HK-2 (cell line): Measurements from ENCODE around the gene RPP25L.
A peak's percentile ranks its signal among the peaks of the same experiment; 100 is the strongest.

Experiments used
- DNase-seq: peaks from one replicate; pipeline ENCODE4 v3.0.0-alpha.2; 2018; ENCODE audit not compliant: unreplicated experiment

Gene RPP25L

GRCh38 chr9:34585946-34586669 is 25.8 kb downstream of the RPP25L start:
- DNase-seq = no peak

GRCh38 chr9:34584970-34585369 is 26.9 kb downstream of the RPP25L start:
- no peak for DNase-seq

- no peak for DNase-seq
Measured at GRCh38 chr9:34582787-34583186, 29.1 kb downstream of the RPP25L start.

- no peak for DNase-seq
Measured at GRCh38 chr9:34581318-34581717, 30.6 kb downstream of the RPP25L start.

- no peak for DNase-seq
Measured at GRCh38 chr9:34580358-34580757, 31.5 kb downstream of the RPP25L start.

- DNase-seq = no peak
Measured at GRCh38 chr9:34579808-34580163, 32.1 kb downstream of the RPP25L start.

- no peak for DNase-seq
Measured at GRCh38 chr9:34579104-34579807, 32.6 kb downstream of the RPP25L start.

- peak; percentile 42 for DNase-seq
Measured at GRCh38 chr9:34578241-34579103, 33.4 kb downstream of the RPP25L start.

GRCh38 chr9:34577400-34578240 is 34.3 kb downstream of the RPP25L start:
- DNase-seq = no peak

- DNase-seq = no peak
Measured at GRCh38 chr9:34576597-34577399, 35.1 kb downstream of the RPP25L start.

GRCh38 chr9:34575862-34576596 is 35.9 kb downstream of the RPP25L start:
- no peak for DNase-seq

GRCh38 chr9:34575241-34575640 is 36.7 kb downstream of the RPP25L start:
- no peak for DNase-seq

GRCh38 chr9:34574571-34574970 is 37.3 kb downstream of the RPP25L start:
- no peak for DNase-seq

- no peak for DNase-seq
Measured at GRCh38 chr9:34573599-34574325, 38.1 kb downstream of the RPP25L start.

- no peak for DNase-seq
Measured at GRCh38 chr9:34572628-34573027, 39.3 kb downstream of the RPP25L start.

GRCh38 chr9:34572092-34572491 is 39.8 kb downstream of the RPP25L start:
- DNase-seq = no peak

- DNase-seq = no peak
Measured at GRCh38 chr9:34571481-34571810, 40.5 kb downstream of the RPP25L start.

GRCh38 chr9:34570809-34571480 is 41.0 kb downstream of the RPP25L start:
- no peak for DNase-seq

GRCh38 chr9:34570376-34570775 is 41.5 kb downstream of the RPP25L start:
- no peak for DNase-seq
